SK-N-MC (cell line): Measurements from ENCODE around the gene TADA3.

Experiments
- DNase-seq: peaks from one replicate; pipeline ENCODE4 v3.0.0-alpha.2; 2011; ENCODE audit warnings: low read depth, low spot score
- H3K27ac ChIP-seq: fragments of 200-600 bp; sonication (generic); 2 replicates; pipeline ENCODE4 v1.5.1; 2016; ENCODE audit warnings: mixed run types
- H3K36me3 ChIP-seq: fragments of 200-600 bp; sonication (generic); 2 replicates; pipeline ENCODE4 v1.6.1; 2017; ENCODE audit warnings: antibody characterized with exemption, low read length, mixed read lengths; ENCODE audit not compliant: insufficient read depth
- H3K4me3 ChIP-seq: fragments of 200-600 bp; sonication (generic); 2 replicates; pipeline ENCODE4 v1.5.1; 2016
- H3K9ac ChIP-seq: fragments of 200-600 bp; sonication (generic); 2 replicates; pipeline ENCODE4 v1.8.0; 2017; ENCODE audit warnings: mixed run types, mixed read lengths; ENCODE audit not compliant: insufficient read length
- H3K9me3 ChIP-seq: fragments of 200-600 bp; sonication (generic); 2 replicates; pipeline ENCODE4 v1.6.1; 2017; ENCODE audit warnings: low read depth, mild to moderate bottlenecking, antibody characterized with exemption, low read length, moderate library complexity, mixed read lengths
- EZH2 ChIP-seq: fragments of 200-600 bp; sonication (generic); IDR thresholded peaks from one replicate; pipeline ENCODE4 v1.6.1; 2017; ENCODE audit warnings: antibody characterized with exemption
- FOXP2 ChIP-seq: optimal IDR thresholded peaks from 2 replicates; pipeline ENCODE3; 2011; ENCODE audit warnings: mild to moderate bottlenecking, moderate library complexity; ENCODE audit not compliant: insufficient read depth; ENCODE audit errors: extremely low read length, control extremely low read depth
- POLR2AphosphoS5 ChIP-seq: IDR thresholded peaks from 2 replicates; pipeline ENCODE4 v1.6.1; 2012; ENCODE audit warnings: mild to moderate bottlenecking, low read depth, low read length, borderline replicate concordance

The TADA3 gene

DNA sequence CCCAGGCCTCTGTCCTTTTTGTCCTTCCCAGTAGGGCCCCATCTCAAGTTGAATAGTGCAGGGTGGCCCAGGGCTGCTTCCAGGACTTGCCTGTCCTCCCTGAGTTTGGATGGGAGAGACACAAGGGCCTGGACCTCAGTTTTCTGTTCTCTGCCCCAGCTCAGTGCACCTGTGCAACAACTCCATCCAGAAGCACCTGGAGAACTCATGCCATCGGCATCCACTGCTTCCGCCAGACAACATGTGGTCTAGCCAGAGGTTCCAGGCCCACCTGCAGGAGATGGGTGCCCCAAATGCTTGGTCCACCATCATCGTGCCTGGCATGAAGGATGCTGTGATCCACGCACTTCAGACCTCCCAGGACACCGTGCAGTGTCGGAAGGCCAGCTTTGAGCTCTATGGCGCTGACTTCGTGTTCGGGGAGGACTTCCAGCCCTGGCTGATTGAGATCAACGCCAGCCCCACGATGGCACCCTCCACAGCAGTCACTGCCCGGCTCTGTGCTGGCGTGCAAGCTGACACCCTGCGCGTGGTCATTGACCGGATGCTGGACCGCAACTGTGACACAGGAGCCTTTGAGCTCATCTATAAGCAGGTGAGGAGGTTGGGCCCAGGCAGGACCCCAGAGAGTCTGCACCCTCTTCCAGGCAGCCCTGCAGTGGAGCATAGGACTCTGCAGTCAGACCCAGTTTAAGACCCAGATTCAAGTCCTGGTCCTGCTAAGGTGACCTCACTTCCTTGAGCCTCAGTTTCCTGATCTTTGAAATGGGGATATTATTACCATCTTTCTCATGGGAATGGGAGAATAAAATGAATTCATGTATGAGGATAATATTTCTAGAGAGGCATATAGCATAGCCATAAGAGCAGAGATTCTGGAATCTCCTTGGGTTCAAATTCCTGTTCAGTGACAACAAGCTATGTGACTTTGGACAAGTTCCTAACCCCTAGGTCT lies 36.8 kb upstream of the TADA3 start:
- DNase-seq = no peak
- H3K9ac ChIP-seq = no peak overlapping the region
- no peak for TF ChIP-seq EZH2
- TF ChIP-seq POLR2AphosphoS5 = no peak
- no peak for TF ChIP-seq FOXP2
- no peak overlapping the region for H3K4me3 ChIP-seq
- no peaks in the 10 kb centered on the region for H3K9me3 ChIP-seq
- H3K36me3 ChIP-seq = no peaks in the 10 kb centered on the region
- no peak overlapping the region for H3K27ac ChIP-seq

DNA sequence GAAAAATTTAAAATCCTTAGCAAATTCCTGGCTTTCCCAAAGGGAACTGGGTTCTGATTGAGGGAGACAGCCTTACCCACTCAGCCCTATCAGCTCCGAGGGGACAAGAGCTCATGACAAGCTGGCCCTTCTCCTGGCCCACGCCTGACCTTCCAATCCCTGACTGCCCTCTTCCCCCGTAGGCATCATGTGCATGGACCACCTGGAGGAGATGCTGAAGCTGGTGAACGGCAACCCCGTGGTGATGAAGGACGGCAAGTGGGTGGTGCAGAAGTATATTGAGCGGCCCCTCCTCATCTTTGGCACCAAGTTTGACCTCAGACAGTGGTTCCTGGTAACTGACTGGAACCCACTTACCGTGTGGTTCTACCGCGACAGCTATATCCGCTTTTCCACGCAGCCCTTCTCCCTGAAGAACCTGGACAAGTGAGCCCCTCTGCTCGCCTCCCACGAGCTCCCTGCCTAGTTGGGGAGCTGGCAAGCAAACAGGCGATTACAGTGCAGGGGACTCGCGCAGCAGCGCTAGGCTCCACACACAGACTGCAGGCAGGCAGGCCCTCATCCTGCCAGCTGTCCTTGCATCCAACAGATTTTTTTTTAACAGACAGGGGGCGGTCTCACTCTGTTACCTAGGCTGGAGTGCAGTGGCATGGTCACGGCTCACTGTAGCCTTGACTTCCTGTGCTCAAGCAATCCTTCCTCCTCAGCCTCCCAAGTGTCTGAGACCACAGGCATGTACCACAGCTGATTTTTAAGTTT lies 34.7 kb upstream of the TADA3 start:
- Histone ChIP-seq H3K9me3 (no peaks in the 10 kb centered on the region), H3K4me3 (no peak overlapping the region), H3K9ac (no peak overlapping the region), H3K27ac (no peak overlapping the region), H3K36me3 (no peaks in the 10 kb centered on the region)
- DNase-seq = no peak
- TF ChIP-seq POLR2AphosphoS5 (no peak), FOXP2 (no peak), EZH2 (no peak)

DNA sequence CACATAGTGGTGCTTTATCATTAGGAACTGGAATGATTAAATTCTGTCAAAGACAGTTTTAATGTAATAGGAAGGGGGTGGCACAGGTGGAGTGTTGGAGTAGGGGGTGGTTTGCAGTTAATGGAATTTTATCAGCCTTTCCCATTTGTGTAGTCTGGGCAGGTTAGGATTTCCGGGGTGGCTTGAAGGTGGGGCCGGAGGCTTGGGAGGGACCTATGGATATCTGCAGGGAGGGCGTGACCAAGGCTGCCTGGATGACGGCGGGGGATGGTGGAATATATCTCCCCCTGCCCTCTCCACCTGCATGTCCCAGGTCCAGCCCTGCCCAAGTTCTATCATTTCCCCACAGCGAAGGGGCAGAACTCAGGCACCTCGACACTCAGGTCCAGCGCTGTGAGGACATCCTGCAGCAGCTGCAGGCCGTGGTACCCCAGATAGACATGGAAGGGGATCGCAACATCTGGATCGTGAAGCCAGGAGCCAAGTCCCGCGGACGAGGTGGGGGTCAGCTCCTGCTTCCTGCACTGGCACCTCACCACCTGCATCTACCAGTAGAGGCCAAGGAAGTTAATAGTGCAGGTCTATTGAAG lies 33.3 kb upstream of the TADA3 start:
- Histone ChIP-seq H3K27ac (no peak overlapping the region), H3K9ac (no peak overlapping the region), H3K36me3 (no peaks in the 10 kb centered on the region), H3K9me3 (no peaks in the 10 kb centered on the region), H3K4me3 (no peak overlapping the region)
- DNase-seq = no peak
- TF ChIP-seq POLR2AphosphoS5 = no peak
- no peak for TF ChIP-seq FOXP2
- no peak for TF ChIP-seq EZH2

DNA sequence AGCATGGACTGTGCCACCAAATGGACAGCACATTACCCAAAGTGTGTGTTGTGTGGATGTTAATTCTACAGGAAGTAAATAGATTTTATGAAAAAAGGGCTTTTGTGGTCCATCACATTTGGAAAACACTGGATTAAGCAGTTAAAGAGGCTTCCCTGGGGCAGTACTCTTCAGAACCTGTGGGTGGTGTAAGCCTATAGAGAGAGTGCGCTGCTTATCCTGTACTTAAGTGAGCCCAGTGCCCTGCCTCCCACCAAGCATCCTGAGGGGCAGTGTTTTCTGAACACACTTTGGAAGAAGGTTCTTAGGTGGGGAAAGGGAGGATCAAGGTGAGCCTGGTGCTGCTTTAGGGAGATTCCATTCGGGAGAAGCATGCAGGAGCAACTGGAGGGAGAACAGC lies 28.7 kb upstream of the TADA3 start:
- no peak for TF ChIP-seq EZH2
- no peak for TF ChIP-seq POLR2AphosphoS5
- TF ChIP-seq FOXP2 = no peak

DNA sequence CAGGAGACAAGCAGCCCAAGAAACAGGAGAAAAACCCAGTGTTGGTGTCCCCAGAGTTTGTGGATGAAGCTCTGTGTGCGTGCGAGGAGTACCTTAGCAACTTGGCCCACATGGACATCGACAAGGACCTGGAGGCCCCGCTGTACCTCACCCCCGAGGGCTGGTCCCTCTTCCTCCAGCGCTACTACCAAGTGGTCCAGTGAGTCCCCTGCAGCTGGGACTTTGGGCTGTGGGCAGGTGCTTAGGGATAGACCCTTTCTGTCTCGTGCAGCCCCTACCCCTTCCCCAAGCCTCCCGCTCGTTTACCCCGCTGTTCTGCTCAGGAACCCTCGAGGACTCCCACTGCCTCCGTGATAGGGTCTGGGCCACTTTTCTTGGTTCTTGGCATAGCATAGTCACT lies 28.3 kb upstream of the TADA3 start:
- Histone ChIP-seq H3K36me3 (no peaks in the 10 kb centered on the region), H3K27ac (no peak overlapping the region), H3K9me3 (no peaks in the 10 kb centered on the region), H3K9ac (no peak overlapping the region), H3K4me3 (no peak overlapping the region)
- TF ChIP-seq POLR2AphosphoS5 (no peak), FOXP2 (no peak), EZH2 (no peak)
- DNase-seq = no peak

More for the DNA sequence above, 28.7 kb upstream of the TADA3 start:
- DNase-seq = no peak
- H3K36me3 ChIP-seq = no peaks in the 10 kb centered on the region
- no peak overlapping the region for H3K9ac ChIP-seq
- H3K4me3 ChIP-seq = no peak overlapping the region
- H3K27ac ChIP-seq = no peak overlapping the region
- no peaks in the 10 kb centered on the region for H3K9me3 ChIP-seq

DNA sequence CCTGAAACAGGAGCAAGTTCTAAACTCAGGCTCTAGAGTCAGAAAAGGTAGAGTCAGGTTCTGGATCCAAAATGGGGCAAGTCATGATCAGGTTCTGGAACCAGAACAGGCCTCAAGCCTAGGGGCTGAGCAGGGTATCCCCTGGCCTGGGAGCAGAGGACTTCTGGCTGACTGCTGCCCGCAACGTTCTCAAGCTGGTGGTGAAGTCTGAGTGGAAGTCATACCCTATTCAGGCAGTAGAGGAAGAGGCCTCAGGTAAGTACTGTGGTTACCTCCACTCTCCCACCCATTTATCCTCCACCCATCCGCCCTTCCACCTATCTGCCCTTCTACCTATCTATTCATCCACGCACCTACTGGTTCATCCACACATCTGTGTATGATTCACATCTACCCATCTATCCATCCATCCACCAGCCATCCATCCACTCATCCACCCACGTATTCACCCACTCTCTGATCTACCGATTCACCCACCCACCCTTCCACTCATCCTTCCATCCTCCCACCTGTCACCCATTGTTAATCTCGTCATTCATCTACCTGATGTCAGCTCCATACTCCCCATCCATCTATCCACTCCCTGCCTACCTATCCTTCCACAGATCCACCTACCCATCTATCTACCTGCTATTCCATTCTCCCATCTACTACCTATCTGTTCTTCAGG lies 26.5 kb upstream of the TADA3 start:
- no peak for TF ChIP-seq FOXP2
- no peak for TF ChIP-seq POLR2AphosphoS5
- TF ChIP-seq EZH2 = no peak
- Histone ChIP-seq H3K9me3 (no peaks in the 10 kb centered on the region), H3K9ac (no peak overlapping the region), H3K27ac (no peak overlapping the region), H3K4me3 (no peak overlapping the region), H3K36me3 (no peaks in the 10 kb centered on the region)
- DNase-seq = no peak

DNA sequence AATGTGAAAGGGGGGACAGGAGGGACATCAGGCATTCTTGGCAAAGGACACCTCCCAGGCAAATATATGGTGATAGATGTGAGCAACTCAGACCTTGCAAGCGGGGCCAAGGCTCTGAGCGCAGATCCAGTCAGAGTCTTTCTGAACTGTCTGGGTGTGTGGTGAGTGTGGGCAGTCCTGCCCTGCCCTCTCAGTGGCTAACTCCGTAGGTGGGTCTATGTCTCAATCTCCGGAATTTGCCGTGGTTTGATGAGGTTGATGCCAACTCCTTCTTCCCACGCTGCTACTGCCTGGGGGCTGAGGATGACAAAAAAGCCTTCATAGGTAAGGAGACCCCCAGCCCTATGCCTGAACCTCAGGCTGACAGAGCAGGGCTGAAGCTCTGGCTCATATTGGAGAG lies 25.2 kb upstream of the TADA3 start:
- Histone ChIP-seq H3K9ac (no peak overlapping the region), H3K36me3 (no peaks in the 10 kb centered on the region), H3K27ac (no peak overlapping the region), H3K4me3 (no peak overlapping the region), H3K9me3 (no peaks in the 10 kb centered on the region)
- DNase-seq = no peak
- TF ChIP-seq FOXP2 (no peak), EZH2 (no peak), POLR2AphosphoS5 (no peak)
